D721Med (cell line): ENCODE data around the gene XKR7.

ENCODE experiments used
- DNase-seq: peaks from one replicate; pipeline ENCODE4 v3.0.0; 2011; ENCODE audit warnings: low spot score; ENCODE audit not compliant: insufficient read length
- FAIRE-seq: peaks from 2 replicates; lab custom pipeline; 2011; peaks lifted over from hg19 to GRCh38; lab: Jason Lieb, UNC
- TF ChIP-seq, protein P1 (sequence below): IDR thresholded peaks from 2 replicates; pipeline ENCODE4 v1.5.1; 2012; ENCODE audit warnings: mild to moderate bottlenecking, control low read depth; ENCODE audit not compliant: insufficient read depth; ENCODE audit errors: missing control alignments

XKR7 gene

GRCh38 chr20:31968291-31969126 is 558 bp downstream of the XKR7 start:
- TF ChIP-seq, protein P1, sequence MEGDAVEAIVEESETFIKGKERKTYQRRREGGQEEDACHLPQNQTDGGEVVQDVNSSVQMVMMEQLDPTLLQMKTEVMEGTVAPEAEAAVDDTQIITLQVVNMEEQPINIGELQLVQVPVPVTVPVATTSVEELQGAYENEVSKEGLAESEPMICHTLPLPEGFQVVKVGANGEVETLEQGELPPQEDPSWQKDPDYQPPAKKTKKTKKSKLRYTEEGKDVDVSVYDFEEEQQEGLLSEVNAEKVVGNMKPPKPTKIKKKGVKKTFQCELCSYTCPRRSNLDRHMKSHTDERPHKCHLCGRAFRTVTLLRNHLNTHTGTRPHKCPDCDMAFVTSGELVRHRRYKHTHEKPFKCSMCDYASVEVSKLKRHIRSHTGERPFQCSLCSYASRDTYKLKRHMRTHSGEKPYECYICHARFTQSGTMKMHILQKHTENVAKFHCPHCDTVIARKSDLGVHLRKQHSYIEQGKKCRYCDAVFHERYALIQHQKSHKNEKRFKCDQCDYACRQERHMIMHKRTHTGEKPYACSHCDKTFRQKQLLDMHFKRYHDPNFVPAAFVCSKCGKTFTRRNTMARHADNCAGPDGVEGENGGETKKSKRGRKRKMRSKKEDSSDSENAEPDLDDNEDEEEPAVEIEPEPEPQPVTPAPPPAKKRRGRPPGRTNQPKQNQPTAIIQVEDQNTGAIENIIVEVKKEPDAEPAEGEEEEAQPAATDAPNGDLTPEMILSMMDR, result no peak
- FAIRE-seq (no peak), DNase-seq (no peak)

GRCh38 chr20:31969991-31970390 is 2.0 kb downstream of the XKR7 start:
- FAIRE-seq (no peak), DNase-seq (no peak)
- TF ChIP-seq, protein P1, result no peak

DNA sequence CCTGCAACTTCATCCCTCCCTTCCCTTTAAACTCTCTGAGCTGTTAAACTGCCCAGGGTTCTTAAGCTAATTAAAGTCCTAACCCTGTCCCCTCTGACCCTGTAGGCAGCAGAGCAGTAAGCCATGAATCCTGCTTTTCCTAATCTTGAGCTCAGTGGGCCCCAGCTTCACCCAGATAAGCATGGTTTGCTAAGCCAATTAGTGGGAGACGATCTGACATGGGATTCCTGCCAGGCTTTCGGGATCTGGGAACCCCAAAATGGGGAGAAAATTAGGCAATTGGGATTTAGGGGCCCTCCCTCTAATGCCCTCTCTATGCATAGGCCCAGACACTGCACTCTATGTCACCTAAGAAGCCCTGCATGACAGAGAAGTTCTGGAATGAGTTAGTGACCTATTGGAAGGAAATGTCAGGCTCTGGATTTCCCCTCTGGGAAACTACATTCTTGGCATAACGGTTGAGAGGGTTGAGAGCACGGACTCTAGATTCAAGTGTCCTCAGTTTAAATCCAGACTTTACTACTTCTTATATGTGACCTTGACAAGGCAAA is 4.6 kb downstream of the XKR7 start:
- TF ChIP-seq, protein P1, result no peak
- DNase-seq (no peak), FAIRE-seq (no peak)

DNA sequence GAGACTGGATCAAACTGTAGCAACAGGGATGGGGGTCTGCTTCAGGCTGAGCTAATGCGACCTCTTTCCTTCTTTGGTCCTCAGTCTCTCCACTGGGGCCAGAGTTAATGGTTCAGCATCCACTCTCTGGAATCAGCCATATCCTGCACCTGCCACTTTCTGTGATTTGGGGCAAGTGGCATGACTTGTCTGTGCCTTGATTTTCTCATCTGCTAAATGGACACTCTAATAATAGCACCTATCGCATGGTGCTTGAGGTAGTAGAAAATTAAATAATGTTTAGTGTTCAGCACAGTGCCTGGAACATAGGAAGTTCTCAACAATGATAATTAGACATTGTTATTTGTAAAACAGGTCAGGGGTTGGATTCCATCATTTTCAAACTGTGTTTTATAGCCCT is 6.3 kb downstream of the XKR7 start:
- no peak for FAIRE-seq
- DNase-seq, result no peak
- TF ChIP-seq, protein P1, result no peak

DNA sequence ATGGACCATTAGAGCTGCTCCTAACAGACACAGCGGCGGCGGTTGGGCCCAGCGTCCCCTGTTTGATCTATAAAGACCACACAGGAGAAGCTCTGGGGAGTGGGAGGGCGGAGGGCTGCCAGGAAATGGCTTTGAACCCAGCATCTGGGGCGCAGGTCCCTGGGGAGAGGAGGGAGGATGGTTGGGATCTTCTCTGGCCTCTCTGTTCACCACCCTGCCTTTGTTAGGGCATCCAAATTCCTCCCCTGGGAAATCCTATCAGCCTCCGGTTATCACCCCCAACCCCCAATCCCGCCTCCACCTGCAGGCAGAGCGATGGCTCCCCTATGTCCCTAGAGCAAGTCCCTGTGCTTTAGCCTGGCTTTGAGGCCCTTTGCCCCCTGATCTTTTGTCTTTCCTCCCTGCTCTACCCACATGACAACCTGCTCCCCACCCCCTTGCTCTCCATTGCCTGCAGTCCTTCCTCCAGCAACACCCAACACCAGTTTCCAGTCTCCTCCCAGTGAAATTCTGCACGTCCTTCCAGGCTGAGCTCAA is 7.1 kb downstream of the XKR7 start:
- no peak for DNase-seq
- no peak for FAIRE-seq
- TF ChIP-seq, protein P1, result no peak

DNA sequence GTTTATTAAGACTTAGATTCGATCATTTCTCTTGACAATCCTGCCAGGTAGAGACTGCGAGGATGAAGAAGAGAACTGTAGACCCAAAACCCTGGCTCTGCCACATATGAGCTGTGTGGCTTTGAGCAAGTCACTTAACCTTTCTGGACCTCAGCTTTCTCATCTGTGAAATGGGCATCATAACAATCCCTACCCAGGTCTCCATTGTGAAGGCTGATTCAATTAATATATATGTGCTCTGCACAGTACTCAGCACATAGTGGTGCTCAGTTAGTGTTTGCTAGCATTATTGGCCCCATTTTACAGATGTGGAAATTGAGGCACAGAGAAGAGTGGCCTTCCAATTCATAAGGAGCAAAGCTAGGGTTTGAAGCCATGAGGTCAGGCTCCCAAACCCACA is 7.9 kb downstream of the XKR7 start:
- no peak for FAIRE-seq
- TF ChIP-seq, protein P1, result no peak
- no peak for DNase-seq

- TF ChIP-seq, protein P1, result no peak
- FAIRE-seq (no peak), DNase-seq (no peak)
Measured at GRCh38 chr20:31977080-31977479, 9.1 kb downstream of the XKR7 start.
